ENCODE results near the gene FEM1A. TPM values are rescaled to one million over a fixed set of nuclear protein-coding genes. Genes with fewer than 3 reads are reported as not detected.
"Not testable (repeated sequence)": the region's sequence is repeated elsewhere in the genome, so short reads cannot be mapped to it uniquely, and the experiment has no call there.

FEM1A gene
- total RNA-seq, 1 donor from 2014 or later = 20.2 TPM

DNA sequence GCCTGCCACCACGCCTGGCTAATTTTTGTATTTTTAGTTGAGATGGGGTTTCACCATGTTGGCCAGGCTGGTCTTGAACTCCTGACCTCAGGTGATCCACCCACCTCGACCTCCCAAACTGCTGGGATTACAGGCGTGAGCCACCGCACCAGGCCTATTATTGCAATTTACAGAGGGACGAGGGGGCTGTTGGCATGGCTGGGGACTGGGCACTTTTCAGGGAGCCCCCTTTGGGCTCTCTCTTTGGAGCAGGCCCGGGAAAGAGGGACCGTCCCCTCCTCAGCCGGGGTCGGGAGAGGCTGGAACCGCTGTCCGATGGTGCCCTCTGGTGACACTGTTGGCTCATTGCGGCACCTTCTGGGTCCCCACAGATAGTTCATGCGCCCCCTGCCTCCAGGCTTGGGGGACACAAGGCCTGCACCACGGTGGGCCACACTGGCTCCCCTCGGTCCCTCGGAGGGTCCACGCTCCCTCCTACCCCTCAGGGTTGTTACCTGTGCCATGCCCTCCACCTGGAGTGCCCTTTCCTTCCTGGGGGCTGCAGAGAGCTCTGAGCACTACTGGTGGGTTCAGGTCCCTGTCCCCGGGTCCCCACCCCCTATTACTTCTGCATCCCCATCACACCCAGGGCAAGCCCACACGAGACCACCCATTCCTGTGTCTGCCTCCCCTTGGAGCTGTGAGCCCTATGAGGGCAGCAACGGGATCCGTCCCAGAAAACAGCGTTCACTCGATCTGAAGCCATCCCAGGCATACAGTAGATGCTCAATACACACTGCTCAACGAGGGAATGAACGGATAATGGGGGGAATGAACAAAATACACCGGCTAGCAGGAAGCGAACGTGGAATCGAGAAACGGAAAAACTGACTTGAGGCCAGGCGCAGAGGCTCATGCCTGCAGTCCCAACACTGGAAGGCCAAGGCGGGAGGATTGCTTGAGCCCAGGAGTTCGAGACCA lies 12.5 kb downstream of the FEM1A start:
- TF ChIP-seq, protein P1, sequence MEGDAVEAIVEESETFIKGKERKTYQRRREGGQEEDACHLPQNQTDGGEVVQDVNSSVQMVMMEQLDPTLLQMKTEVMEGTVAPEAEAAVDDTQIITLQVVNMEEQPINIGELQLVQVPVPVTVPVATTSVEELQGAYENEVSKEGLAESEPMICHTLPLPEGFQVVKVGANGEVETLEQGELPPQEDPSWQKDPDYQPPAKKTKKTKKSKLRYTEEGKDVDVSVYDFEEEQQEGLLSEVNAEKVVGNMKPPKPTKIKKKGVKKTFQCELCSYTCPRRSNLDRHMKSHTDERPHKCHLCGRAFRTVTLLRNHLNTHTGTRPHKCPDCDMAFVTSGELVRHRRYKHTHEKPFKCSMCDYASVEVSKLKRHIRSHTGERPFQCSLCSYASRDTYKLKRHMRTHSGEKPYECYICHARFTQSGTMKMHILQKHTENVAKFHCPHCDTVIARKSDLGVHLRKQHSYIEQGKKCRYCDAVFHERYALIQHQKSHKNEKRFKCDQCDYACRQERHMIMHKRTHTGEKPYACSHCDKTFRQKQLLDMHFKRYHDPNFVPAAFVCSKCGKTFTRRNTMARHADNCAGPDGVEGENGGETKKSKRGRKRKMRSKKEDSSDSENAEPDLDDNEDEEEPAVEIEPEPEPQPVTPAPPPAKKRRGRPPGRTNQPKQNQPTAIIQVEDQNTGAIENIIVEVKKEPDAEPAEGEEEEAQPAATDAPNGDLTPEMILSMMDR (IDR thresholded peaks at IDR 0.05) = peak; percentile 48 to 66 (median 56)
- H3K4me3 ChIP-seq = no peak overlapping the region
- H3K9me3 ChIP-seq = no peaks in the 10 kb centered on the region
- intact Hi-C loops (cut with DNase I) = no loop called here
- H3K4me1 ChIP-seq = no peaks in the 10 kb centered on the region
- H3K36me3 ChIP-seq = peaks cover 2 to 3% of the 10 kb centered on the region in 2 donors
- no peak overlapping the region for H3K27ac ChIP-seq
- no peak for DNase-seq (ENCODE audit: low spot score in 2 of 2)
- no peaks in the 10 kb centered on the region for H3K27me3 ChIP-seq

DNA sequence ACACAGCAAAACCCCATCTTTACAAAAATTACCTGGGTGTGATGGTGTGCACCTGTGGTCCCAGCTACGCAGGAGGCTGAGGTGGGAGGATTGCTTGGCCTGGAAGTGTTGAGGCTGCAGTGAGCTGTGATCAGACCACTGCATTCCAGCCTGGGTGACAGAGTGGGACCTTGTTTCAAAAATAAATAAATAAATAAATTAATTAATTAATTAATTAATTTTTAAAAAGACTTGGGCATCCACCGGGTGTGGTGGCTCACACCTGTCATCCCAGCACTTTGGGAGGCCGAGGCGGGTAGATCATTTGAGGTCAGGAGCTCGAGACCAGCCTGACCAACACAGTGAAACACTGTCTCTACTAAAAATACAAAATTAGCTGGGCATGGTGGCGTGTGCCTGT lies 13.6 kb downstream of the FEM1A start:
- H3K27me3 ChIP-seq; H3K36me3 ChIP-seq; H3K27ac ChIP-seq; H3K4me1 ChIP-seq; H3K9me3 ChIP-seq; DNase-seq (ENCODE audit: low spot score in 2 of 2); intact Hi-C loops (cut with DNase I); H3K4me3 ChIP-seq: not testable (repeated sequence)

DNA sequence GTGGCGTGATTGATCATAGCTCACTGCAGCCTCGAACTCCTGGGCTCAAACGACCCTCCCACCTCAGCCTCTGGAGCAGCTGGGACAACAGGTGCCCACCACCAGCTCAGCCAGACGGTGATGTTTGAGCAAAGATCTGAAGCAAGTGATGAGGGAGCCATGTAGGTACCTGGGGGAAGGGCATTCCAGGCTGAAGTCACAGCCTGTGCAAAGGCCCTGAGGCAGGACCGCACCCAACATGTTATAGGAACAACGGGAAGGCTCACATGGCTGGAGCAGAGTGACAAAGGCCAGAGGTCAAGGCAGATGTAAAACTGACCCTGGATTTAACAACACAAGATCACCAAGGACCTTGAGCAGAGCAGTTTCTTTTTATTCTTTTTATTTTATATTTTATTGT lies 14.8 kb downstream of the FEM1A start:
- intact Hi-C loops (cut with DNase I) = no loop called here

DNA sequence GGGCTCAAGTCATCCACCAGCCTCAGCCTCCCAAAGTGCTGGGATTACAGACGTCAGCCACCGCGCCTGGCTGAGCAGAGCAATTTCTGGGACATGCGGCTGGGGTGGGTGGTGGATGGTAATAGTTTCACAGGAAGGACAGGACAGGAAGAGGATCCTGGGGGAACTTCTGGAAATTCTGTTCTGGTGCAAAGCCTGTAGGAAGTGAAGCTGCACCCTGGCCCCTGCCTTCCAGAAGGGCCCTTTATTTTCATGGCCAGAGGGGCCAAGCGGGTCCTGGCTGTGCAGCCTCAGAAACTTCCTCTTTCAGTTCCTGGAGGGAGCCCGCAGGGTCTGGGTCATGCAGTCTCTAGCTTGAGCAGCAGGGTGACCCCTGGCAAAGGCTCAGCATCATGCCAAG lies 15.7 kb downstream of the FEM1A start:
- no peaks in the 10 kb centered on the region for H3K9me3 ChIP-seq
- peaks cover 0 to 9% of the 10 kb centered on the region in 2 donors for H3K4me1 ChIP-seq
- TF ChIP-seq, protein P1 (IDR thresholded peaks at IDR 0.05) = no peak
- no peak overlapping the region for H3K4me3 ChIP-seq
- intact Hi-C loops (cut with DNase I) = no loop called here
- no peaks in the 10 kb centered on the region for H3K27me3 ChIP-seq
- H3K36me3 ChIP-seq = no peaks in the 10 kb centered on the region
- no peak for DNase-seq (ENCODE audit: low spot score in 2 of 2)
- no peak overlapping the region for H3K27ac ChIP-seq

More for the DNA sequence above, 14.8 kb downstream of the FEM1A start:
- TF ChIP-seq, protein P1 (IDR thresholded peaks at IDR 0.05) = no peak
- H3K27ac ChIP-seq = no peak overlapping the region
- H3K4me3 ChIP-seq = no peak overlapping the region
- H3K4me1 ChIP-seq = peaks cover 0 to under 1% of the 10 kb centered on the region in 2 donors
- H3K27me3 ChIP-seq = no peaks in the 10 kb centered on the region
- no peak for DNase-seq (ENCODE audit: low spot score in 2 of 2)
- H3K36me3 ChIP-seq = no peaks in the 10 kb centered on the region
- H3K9me3 ChIP-seq = no peaks in the 10 kb centered on the region

DNA sequence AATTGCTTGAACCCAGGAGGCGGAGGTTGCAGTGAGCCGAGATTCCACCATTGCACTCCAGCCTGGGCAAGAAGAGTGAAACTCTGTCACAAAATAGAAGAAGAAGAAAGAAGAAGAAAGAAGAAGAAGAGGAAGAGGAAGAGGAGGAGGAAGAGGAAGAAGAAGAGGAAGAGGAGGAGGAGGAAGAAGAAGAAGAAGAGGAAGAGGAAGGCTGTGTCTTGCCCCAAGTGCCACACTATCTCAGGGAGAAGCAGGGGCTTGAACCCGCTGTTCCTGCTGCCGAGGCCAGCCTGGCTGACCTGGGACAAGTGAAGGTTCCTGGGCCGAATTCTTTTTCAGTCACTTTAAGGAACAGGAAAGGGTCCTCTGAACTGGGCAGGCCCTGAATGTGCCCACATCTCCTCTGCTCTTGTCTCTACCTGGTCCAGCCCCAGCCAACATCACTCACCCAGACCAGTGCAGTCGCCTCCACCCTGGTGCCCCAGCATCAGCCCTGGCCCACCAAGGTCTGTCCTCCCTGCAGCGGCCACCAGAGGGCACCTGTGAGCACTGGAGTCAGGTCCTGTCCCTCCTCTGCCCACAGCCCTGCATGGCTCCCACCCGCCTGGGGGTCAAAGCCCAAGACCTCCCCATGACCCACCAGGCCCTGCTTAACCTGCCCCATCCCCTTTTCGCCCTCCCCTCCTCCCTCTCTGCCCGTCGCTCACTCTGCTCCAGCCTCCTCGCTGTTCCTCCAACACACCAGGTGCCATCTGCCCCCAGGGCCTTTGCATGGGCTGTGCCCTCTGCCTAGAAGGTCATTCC lies 20.0 kb downstream of the FEM1A start:
- peak; percentile 38 to 90 for DNase-seq (ENCODE audit: low spot score in 2 of 2)
- peak overlapping the region; percentile 95 to 97 for H3K27ac ChIP-seq
- intact Hi-C loops (cut with DNase I) = loop anchor here (1.0 kb wide), 3 partner anchors 56 to 220 kb away; partner anchors contain the start of gene PLIN3
- H3K4me1 ChIP-seq = peaks cover 10 to 28% of the 10 kb centered on the region in 2 donors
- H3K9me3 ChIP-seq = no peaks in the 10 kb centered on the region
- TF ChIP-seq, protein P1 (IDR thresholded peaks at IDR 0.05) = peak; percentile 81 to 87 (median 81)
- no peaks in the 10 kb centered on the region for H3K27me3 ChIP-seq
- H3K36me3 ChIP-seq = peaks cover 4 to 7% of the 10 kb centered on the region in 2 donors
- no peak overlapping the region for H3K4me3 ChIP-seq

Data from ascending aorta (tissue), 2 donors.